HG03469 (cell line): ENCODE results near the gene MIAT.
"Not testable (repeated sequence)": the region's sequence is repeated elsewhere in the genome, so short reads cannot be mapped to it uniquely, and the experiment has no call there.

Experiments
- ATAC-seq: cut with Tn5 transposase; IDR thresholded peaks from one replicate; pipeline ENCODE4 v1.9.1; 2021; ENCODE audit warnings: mild to moderate bottlenecking, moderate library complexity, moderate number of reproducible peaks; ENCODE audit not compliant: unreplicated experiment

MIAT gene

GRCh38 chr22:26690654-26691376, 33.4 kb downstream of the MIAT start:
- ATAC-seq, result no peak

GRCh38 chr22:26691377-26691716, 34.0 kb downstream of the MIAT start:
- ATAC-seq, result no peak

- no peak for ATAC-seq
Observed at GRCh38 chr22:26692215-26692614, 34.8 kb downstream of the MIAT start.

GRCh38 chr22:26697151-26697550, 39.8 kb downstream of the MIAT start:
- no peak for ATAC-seq

- no peak for ATAC-seq
Observed at GRCh38 chr22:26700462-26700861, 43.1 kb downstream of the MIAT start.

GRCh38 chr22:26700886-26701285, 43.5 kb downstream of the MIAT start:
- ATAC-seq, result no peak

- no peak for ATAC-seq
Observed at GRCh38 chr22:26701323-26701722, 43.9 kb downstream of the MIAT start.

GRCh38 chr22:26702906-26703830, 45.8 kb downstream of the MIAT start:
- ATAC-seq, result no peak

GRCh38 chr22:26705379-26705778, 48.0 kb downstream of the MIAT start:
- ATAC-seq, result not testable (repeated sequence)

GRCh38 chr22:26707090-26707489, 49.7 kb downstream of the MIAT start:
- ATAC-seq, result no peak

GRCh38 chr22:26707581-26707980, 50.2 kb downstream of the MIAT start:
- ATAC-seq, result no peak

GRCh38 chr22:26708256-26709009, 51.0 kb downstream of the MIAT start:
- ATAC-seq, result no peak

GRCh38 chr22:26709617-26710390, 52.4 kb downstream of the MIAT start:
- no peak for ATAC-seq

GRCh38 chr22:26711205-26711963, 54.0 kb downstream of the MIAT start:
- no peak for ATAC-seq

- ATAC-seq, result no peak
Observed at GRCh38 chr22:26712158-26712557, 54.8 kb downstream of the MIAT start.

- ATAC-seq, result no peak
Observed at GRCh38 chr22:26713823-26714449, 56.5 kb downstream of the MIAT start.

GRCh38 chr22:26714971-26715370, 57.6 kb downstream of the MIAT start:
- ATAC-seq, result no peak

- no peak for ATAC-seq
Observed at GRCh38 chr22:26715392-26715936, 58.1 kb downstream of the MIAT start.

- no peak for ATAC-seq
Observed at GRCh38 chr22:26718488-26718887, 61.1 kb downstream of the MIAT start.
